IPS-18c (cell line): ENCODE results near the gene OSBPL8.
"Not testable (repeated sequence)": the region's sequence is repeated elsewhere in the genome, so short reads cannot be mapped to it uniquely, and the experiment has no call there.

Experiments
- H3K4me3 ChIP-seq: 2 replicates; pipeline ENCODE4 v1.7.0; 2013; ENCODE audit warnings: low read depth, mild to moderate bottlenecking, low read length, moderate library complexity; ENCODE audit not compliant: insufficient read depth
- H3K9me3 ChIP-seq: one replicate; pipeline ENCODE4 v1.6.1; 2013; ENCODE audit warnings: mild to moderate bottlenecking, low read length, moderate library complexity; ENCODE audit not compliant: control insufficient read depth, insufficient read depth

Gene OSBPL8

GRCh38 chr12:76417116-76417515, 142.5 kb downstream of the OSBPL8 start:
- Histone ChIP-seq H3K9me3 (no peaks in the 10 kb centered on the region), H3K4me3 (no peak overlapping the region)

DNA sequence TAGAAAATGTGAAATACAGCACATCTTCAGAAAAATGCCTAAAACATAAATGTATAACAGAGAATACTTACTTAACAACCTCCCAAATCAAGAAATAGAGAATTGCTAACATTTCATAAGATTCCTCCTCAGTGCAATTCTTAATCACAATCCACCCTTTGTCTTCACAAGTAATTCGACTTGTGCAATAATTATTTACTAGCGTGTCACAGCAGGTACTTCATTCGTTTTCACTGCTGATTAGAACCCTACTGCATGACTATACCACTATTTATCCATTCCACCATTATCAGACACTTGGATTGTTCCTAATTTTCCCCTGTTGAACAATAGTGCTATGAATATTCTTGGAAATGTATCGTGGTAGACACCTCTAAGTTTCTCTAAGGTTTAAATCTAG, 146.4 kb downstream of the OSBPL8 start:
- no peaks in the 10 kb centered on the region for H3K9me3 ChIP-seq
- no peak overlapping the region for H3K4me3 ChIP-seq

GRCh38 chr12:76410781-76411180, 148.8 kb downstream of the OSBPL8 start:
- no peaks in the 10 kb centered on the region for H3K9me3 ChIP-seq
- H3K4me3 ChIP-seq, result no peak overlapping the region

DNA sequence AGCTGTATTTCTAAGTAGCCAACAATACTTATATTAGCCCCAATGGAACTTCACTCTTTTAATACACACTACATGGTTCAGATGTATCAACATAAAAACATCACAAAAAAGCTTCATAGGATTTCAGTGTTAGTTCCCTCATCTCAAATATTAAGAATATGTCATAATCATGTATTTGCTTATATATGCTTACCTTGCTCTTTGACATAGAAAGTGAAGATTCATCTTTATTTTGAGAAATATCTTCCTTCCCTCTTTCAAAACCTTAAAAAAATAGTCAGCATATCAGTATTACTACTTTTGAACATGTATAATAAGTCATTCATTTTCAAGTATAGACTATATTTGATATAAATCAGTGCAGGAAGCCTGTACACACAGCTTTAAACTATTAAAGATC, 149.2 kb downstream of the OSBPL8 start:
- H3K9me3 ChIP-seq, result no peaks in the 10 kb centered on the region
- H3K4me3 ChIP-seq, result no peak overlapping the region

DNA sequence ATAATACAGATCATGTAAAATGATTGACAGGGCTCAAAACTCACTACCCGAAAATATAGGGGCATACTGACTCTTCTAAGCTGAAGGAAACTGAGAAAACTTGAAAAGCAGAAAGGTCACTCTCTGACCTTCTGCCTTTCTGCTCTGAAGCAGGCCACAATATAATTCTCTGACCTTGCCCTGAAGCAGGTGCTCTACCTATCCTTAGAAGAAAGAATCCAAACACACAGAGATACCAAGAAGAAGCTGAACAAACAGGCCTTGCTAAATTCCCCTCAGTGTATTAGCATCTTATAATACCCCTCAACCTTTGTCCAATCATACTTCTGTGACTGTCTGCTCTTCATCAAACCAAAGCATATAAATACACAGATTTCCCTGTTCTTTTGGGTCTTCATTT, 150.5 kb downstream of the OSBPL8 start:
- Histone ChIP-seq H3K9me3 (no peaks in the 10 kb centered on the region), H3K4me3 (no peak overlapping the region)

DNA sequence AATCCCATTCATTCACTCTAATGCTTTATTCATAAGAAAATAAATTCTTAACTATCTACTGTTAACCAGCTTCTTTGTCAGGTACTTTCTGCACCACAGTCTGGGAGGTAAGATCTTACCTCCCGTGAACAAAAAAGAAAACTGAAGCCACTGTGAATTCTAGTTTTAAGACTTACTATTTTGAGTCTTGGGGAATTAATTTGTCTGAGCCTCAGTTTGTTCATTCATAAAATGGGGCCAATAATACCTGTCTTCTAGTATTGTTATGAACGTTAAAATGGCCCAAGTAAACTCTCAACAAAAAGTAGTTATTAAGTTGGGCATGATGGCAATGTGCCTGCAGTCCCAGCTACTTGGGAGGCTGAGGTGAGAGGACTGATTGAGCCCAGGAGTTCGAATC, 151.9 kb downstream of the OSBPL8 start:
- Histone ChIP-seq H3K4me3 (no peak overlapping the region), H3K9me3 (no peaks in the 10 kb centered on the region)

GRCh38 chr12:76402259-76402658, 157.3 kb downstream of the OSBPL8 start:
- no peaks in the 10 kb centered on the region for H3K9me3 ChIP-seq
- H3K4me3 ChIP-seq, result no peak overlapping the region

GRCh38 chr12:76400136-76400535, 159.4 kb downstream of the OSBPL8 start:
- Histone ChIP-seq H3K9me3 (no peaks in the 10 kb centered on the region), H3K4me3 (no peak overlapping the region)

GRCh38 chr12:76399040-76399439, 160.5 kb downstream of the OSBPL8 start:
- H3K4me3 ChIP-seq, result no peak overlapping the region
- H3K9me3 ChIP-seq, result no peaks in the 10 kb centered on the region

GRCh38 chr12:76398106-76398505, 161.5 kb downstream of the OSBPL8 start:
- H3K9me3 ChIP-seq, result no peaks in the 10 kb centered on the region
- no peak overlapping the region for H3K4me3 ChIP-seq

DNA sequence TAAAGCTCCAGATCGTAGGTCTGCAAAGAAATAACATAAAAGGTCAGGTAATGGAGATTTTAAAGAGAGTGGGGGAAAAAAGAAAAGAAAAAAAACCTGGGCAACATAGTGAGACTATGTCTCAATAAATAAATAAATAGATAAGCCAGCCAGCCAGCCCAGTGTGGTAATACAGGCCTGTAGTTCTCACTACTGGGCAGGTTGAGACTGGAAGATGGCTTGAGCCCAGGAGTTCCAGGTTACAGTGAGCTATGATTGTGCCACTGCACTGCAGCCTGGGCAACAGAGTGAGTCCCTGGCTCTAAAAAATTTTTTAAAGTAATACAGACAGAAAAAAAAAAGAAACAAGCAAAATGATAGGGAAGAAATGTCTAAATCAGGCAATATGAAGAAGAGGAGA, 168.1 kb downstream of the OSBPL8 start:
- no peak overlapping the region for H3K4me3 ChIP-seq
- no peaks in the 10 kb centered on the region for H3K9me3 ChIP-seq

GRCh38 chr12:76387614-76388013, 172.0 kb downstream of the OSBPL8 start:
- H3K4me3 ChIP-seq, result no peak overlapping the region
- no peaks in the 10 kb centered on the region for H3K9me3 ChIP-seq

GRCh38 chr12:76384560-76384959, 175.0 kb downstream of the OSBPL8 start:
- no peaks in the 10 kb centered on the region for H3K9me3 ChIP-seq
- no peak overlapping the region for H3K4me3 ChIP-seq

- Histone ChIP-seq H3K4me3 (no peak overlapping the region), H3K9me3 (no peaks in the 10 kb centered on the region)
Observed at GRCh38 chr12:76383988-76384387, 175.6 kb downstream of the OSBPL8 start.

DNA sequence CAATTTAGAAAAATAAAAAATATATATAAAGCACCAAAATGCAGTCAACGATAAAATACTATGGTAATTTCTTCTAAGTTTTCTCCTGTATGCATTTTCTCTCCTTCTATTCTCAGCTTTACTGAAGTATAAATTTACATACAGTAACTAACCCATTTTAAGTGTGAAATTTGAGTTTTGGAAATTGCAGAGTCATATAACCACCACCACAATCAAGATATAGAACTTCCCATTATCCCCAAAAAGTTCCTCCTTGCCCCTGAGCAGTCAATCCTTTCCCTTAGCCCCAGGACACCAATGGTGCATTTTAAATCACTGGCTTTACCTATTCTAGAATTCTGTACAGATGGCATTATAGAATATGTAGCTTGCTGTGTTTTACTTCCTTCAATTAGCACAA, 180.3 kb downstream of the OSBPL8 start:
- Histone ChIP-seq H3K4me3 (no peak overlapping the region), H3K9me3 (no peaks in the 10 kb centered on the region)

DNA sequence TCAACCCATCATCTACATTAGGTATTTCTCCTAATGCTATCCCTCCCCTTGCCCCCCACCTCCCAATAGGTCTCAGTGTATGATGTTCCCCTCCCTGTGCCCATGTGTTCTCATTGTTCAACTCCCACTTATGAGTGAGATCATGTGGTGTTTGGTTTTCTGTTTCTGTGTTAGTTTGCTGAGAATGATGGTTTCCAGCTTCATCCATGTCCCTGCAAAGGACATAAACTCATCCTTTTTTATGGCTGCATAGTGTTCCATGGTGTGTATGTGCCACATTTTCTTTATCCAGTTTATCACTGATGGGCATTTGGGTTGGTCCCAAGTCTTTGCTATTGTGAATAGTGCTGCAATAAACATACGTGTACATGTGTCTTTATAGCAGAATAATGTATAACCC, 182.7 kb downstream of the OSBPL8 start:
- H3K4me3 ChIP-seq, H3K9me3 ChIP-seq: not testable (repeated sequence)

- H3K9me3 ChIP-seq, result no peaks in the 10 kb centered on the region
- H3K4me3 ChIP-seq, result no peak overlapping the region
Observed at GRCh38 chr12:76375939-76376338, 183.6 kb downstream of the OSBPL8 start.

GRCh38 chr12:76375470-76375869, 184.1 kb downstream of the OSBPL8 start:
- no peak overlapping the region for H3K4me3 ChIP-seq
- H3K9me3 ChIP-seq, result no peaks in the 10 kb centered on the region

GRCh38 chr12:76374386-76375020, 185.1 kb downstream of the OSBPL8 start:
- H3K9me3 ChIP-seq, result no peaks in the 10 kb centered on the region
- no peak overlapping the region for H3K4me3 ChIP-seq
